Smooth muscle cell (in vitro differentiated cells): ENCODE measurements around the gene SNCAIP. TPM values are rescaled to one million over a fixed set of nuclear protein-coding genes. Genes with fewer than 3 reads are reported as not detected.

Experiments used
- DNase-seq: peaks from one replicate; lab custom pipeline; 2025; ENCODE audit not compliant: unreplicated experiment; lab: John Stamatoyannopoulos, UW
- H2AFZ ChIP-seq: fragments of 200-600 bp; sonication (generic); 2 replicates; pipeline ENCODE4 v1.6.0; 2016; ENCODE audit warnings: antibody characterized with exemption, low read depth, mild to moderate bottlenecking
- H3F3A ChIP-seq: fragments of 200-600 bp; sonication (generic); 2 replicates; pipeline ENCODE4 v1.6.0; 2017; ENCODE audit warnings: antibody characterized with exemption, low read depth
- H3K27ac ChIP-seq: fragments of 200-600 bp; sonication (generic); 2 replicates; pipeline ENCODE4 v1.5.1; 2016; ENCODE audit warnings: low read depth, mild to moderate bottlenecking
- H3K27me3 ChIP-seq: fragments of 200-600 bp; sonication (generic); 2 replicates; pipeline ENCODE4 v1.6.1; 2016; ENCODE audit warnings: low read depth, mild to moderate bottlenecking
- H3K36me3 ChIP-seq: fragments of 200-600 bp; sonication (generic); 2 replicates; pipeline ENCODE4 v1.5.1; 2016; ENCODE audit warnings: low read depth
- H3K4me1 ChIP-seq: fragments of 200-600 bp; sonication (generic); 2 replicates; pipeline ENCODE4 v1.5.1; 2016; ENCODE audit warnings: low read depth
- H3K4me2 ChIP-seq: fragments of 200-600 bp; sonication (generic); 2 replicates; pipeline ENCODE4 v1.6.0; 2016; ENCODE audit warnings: mild to moderate bottlenecking
- H3K4me3 ChIP-seq: fragments of 200-600 bp; sonication (generic); 2 replicates; pipeline ENCODE4 v1.5.1; 2016; ENCODE audit warnings: mild to moderate bottlenecking
- H3K79me2 ChIP-seq: fragments of 200-600 bp; sonication (generic); 2 replicates; pipeline ENCODE4 v1.6.0; 2016; ENCODE audit warnings: low read depth, mild to moderate bottlenecking
- H3K9ac ChIP-seq: fragments of 200-600 bp; sonication (generic); 2 replicates; pipeline ENCODE4 v1.6.0; 2016; ENCODE audit warnings: low read depth
- H3K9me3 ChIP-seq: fragments of 200-600 bp; sonication (generic); replicated peaks from 2 replicates; pipeline ENCODE4 v1.5.1; 2016; ENCODE audit warnings: low read depth
- H4K20me1 ChIP-seq: fragments of 200-600 bp; sonication (generic); 2 replicates; pipeline ENCODE4 v1.6.0; 2016; ENCODE audit warnings: low read depth
- CTCF ChIP-seq: fragments of 200-600 bp; sonication (generic); IDR thresholded peaks from 2 replicates; pipeline ENCODE4 v1.5.1; 2017; ENCODE audit warnings: borderline replicate concordance, mild to moderate bottlenecking, antibody characterized with exemption; ENCODE audit not compliant: insufficient read depth, poor library complexity, severe bottlenecking
- WGBS: methylation state at CpG from one replicate; pipeline ENCODE4 v1.1.7; 2016; ENCODE audit warnings: low lambda C conversion rate; 5-methylcytosine and 5-hydroxymethylcytosine counted together
- polyA plus RNA-seq: library from polyadenylated mRNA; unstranded; fragments of >200 nt; fragmentation: Nextera tagmentation; extraction: Ambion mirVana; gene quantifications from 2 replicates; pipeline ENCODE4 v1.2.1, GENCODE V29; 2016
- total RNA-seq: library from RNA; depleted of rRNA; stranded (reverse); fragments of >200 nt; gene quantifications from 2 replicates; pipeline ENCODE4 v1.2.3, GENCODE V29; 2014

The SNCAIP gene
- total and polyA plus RNA-seq, 2 experiments from 2014 or later, result 7.2 to 8.0 TPM

GRCh38 chr5:122404653-122405362 is 92.8 kb downstream of the SNCAIP start:
- Histone ChIP-seq H3K27ac (no peak overlapping the region), H3F3A (no peaks in the 10 kb centered on the region), H3K4me1 (no peaks in the 10 kb centered on the region), H3K27me3 (no peaks in the 10 kb centered on the region), H3K36me3 (no peaks in the 10 kb centered on the region), H3K79me2 (no peaks in the 10 kb centered on the region), H4K20me1 (no peaks in the 10 kb centered on the region), H3K4me2 (no peak overlapping the region), H2AFZ (no peak overlapping the region), H3K9me3 (no peaks in the 10 kb centered on the region), H3K9ac (no peak overlapping the region), H3K4me3 (no peak overlapping the region)
- no peak for TF ChIP-seq CTCF
- DNase-seq, result no peak
- 91% methylated on average over 1 of the region's 1 CpG for WGBS

- no peaks in the 10 kb centered on the region for H3F3A ChIP-seq
- H3K9me3 ChIP-seq, result no peaks in the 10 kb centered on the region
- no peak overlapping the region for H3K27ac ChIP-seq
- no peaks in the 10 kb centered on the region for H4K20me1 ChIP-seq
- H3K79me2 ChIP-seq, result no peaks in the 10 kb centered on the region
- H2AFZ ChIP-seq, result no peak overlapping the region
- no peak for TF ChIP-seq CTCF
- H3K4me3 ChIP-seq, result no peak overlapping the region
- H3K36me3 ChIP-seq, result no peaks in the 10 kb centered on the region
- no peaks in the 10 kb centered on the region for H3K4me1 ChIP-seq
- no peak for DNase-seq
- 95% methylated on average over 3 of the region's 3 CpGs for WGBS
- no peaks in the 10 kb centered on the region for H3K27me3 ChIP-seq
- no peak overlapping the region for H3K9ac ChIP-seq
- no peak overlapping the region for H3K4me2 ChIP-seq
Measured at GRCh38 chr5:122405751-122406150, 93.7 kb downstream of the SNCAIP start.

DNA sequence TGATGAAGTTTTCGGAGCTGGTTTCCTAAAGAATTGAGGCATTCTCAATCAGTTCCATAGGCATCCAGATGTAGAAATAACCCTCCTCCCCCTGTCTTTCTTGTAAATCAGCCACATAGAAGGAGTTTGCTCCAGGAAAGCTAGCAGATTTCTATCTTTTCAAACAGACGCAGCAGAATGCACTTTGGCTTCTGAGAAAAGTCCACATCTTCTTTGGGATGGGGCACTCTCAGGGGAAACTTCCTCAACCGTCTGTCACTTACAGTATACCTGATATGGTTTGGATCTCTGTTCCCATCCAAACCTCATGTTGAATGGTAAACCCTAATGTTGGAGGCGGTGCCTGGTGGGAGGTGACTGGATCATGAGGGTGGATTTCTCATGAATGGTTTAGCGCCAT is 94.1 kb downstream of the SNCAIP start:
- Histone ChIP-seq H2AFZ (no peak overlapping the region), H3K27ac (no peak overlapping the region), H4K20me1 (no peaks in the 10 kb centered on the region), H3K27me3 (no peaks in the 10 kb centered on the region), H3K79me2 (no peaks in the 10 kb centered on the region), H3K4me3 (no peak overlapping the region), H3K36me3 (no peaks in the 10 kb centered on the region), H3K9ac (no peak overlapping the region), H3K9me3 (no peaks in the 10 kb centered on the region), H3K4me2 (no peak overlapping the region), H3F3A (no peaks in the 10 kb centered on the region), H3K4me1 (no peaks in the 10 kb centered on the region)
- DNase-seq, result no peak
- 92% methylated on average over 5 of the region's 5 CpGs for WGBS
- no peak for TF ChIP-seq CTCF
